HepG2 (cell line): Measurements from ENCODE around the gene KRTAP5-9. TPM values are rescaled to one million over a fixed set of nuclear protein-coding genes. Genes with fewer than 3 reads are reported as not detected.
"Not testable (repeated sequence)": the region's sequence is repeated elsewhere in the genome, so short reads cannot be mapped to it uniquely, and the experiment has no call there.

ENCODE experiments used
- ATAC-seq: fragments of 200-7000 bp; cut with Tn5 transposase; 3 replicates; pipeline ENCODE4 v1.9.1; 2020; ENCODE audit warnings: mild to moderate bottlenecking, moderate library complexity
- BruUV-seq: library from RNA; stranded (reverse); fragments of 400-500 nt; replicated peaks from 2 replicates; lab custom pipeline; 2021; lab: Mats Ljungman, UMichigan
- CTCF ChIA-PET: fragments of 300-600 bp; formaldehyde crosslinking; extraction: SDS; loops from one replicate; lab custom pipeline; 2021; ENCODE audit warnings: low total read pairs, inconsistent platforms, low intra/inter-chr PET ratio; lab: Yijun Ruan, JAX
- POLR2A ChIA-PET: fragments of 350-600 bp; sonication (Branson Sonifier 250); formaldehyde crosslinking; loops from one replicate; lab custom pipeline; 2020; ENCODE audit warnings: antibody characterized with exemption, inconsistent platforms; lab: Yijun Ruan, JAX
- DNase-seq: peaks from one replicate; pipeline ENCODE4 v3.0.0-alpha.2; 2015; ENCODE audit warnings: low spot score
- FAIRE-seq: peaks from 3 replicates; lab custom pipeline; 2011; peaks lifted over from hg19 to GRCh38; lab: Jason Lieb, UNC
- H2AFZ ChIP-seq: one replicate; pipeline ENCODE4 v1.6.1; 2011; ENCODE audit warnings: low read length, inconsistent platforms
- H3K27ac ChIP-seq: fragments of 300-600 bp; 3 replicates; pipeline ENCODE4 v1.8.0; 2011; ENCODE audit warnings: mixed run types, mild to moderate bottlenecking, mixed read lengths, low read length, inconsistent platforms; ENCODE audit not compliant: insufficient read depth; ENCODE audit errors: extremely low read length
- H3K27me3 ChIP-seq, 2 experiments: fragments of 200-600 bp in 1 of 2; 2 replicates in 1 of 2; 3 replicates in 1 of 2; pipeline versions ENCODE4 v1.6.0 to v1.8.0; 2011; ENCODE audit warnings: low read length in 2 of 2, mild to moderate bottlenecking in 2 of 2, moderate library complexity in 2 of 2, inconsistent platforms in 1 of 2; ENCODE audit not compliant: insufficient read depth in 2 of 2, control insufficient read depth in 1 of 2
- H3K36me3 ChIP-seq, 2 experiments: fragments of 200-600 bp in 1 of 2; replicated peaks in 1 of 2; 2 replicates in 1 of 2; 3 replicates in 1 of 2; pipeline versions ENCODE4 v1.5.1 to v1.8.0; 2011; ENCODE audit warnings: low read length in 2 of 2, inconsistent platforms in 1 of 2; ENCODE audit not compliant: insufficient read depth in 2 of 2, control insufficient read depth in 1 of 2
- H3K4me1 ChIP-seq: 2 replicates; pipeline ENCODE4 v1.5.1; 2012; ENCODE audit warnings: low read length, inconsistent platforms; ENCODE audit not compliant: insufficient read depth
- H3K4me2 ChIP-seq: 2 replicates; pipeline ENCODE4 v1.6.0; 2011; ENCODE audit warnings: low read depth, low read length, inconsistent platforms
- H3K4me3 ChIP-seq, 3 experiments: fragments of 200-600 bp in 1 of 3; sonication (generic), shearing (Covaris generic) in 1 of 3; replicated peaks in 1 of 3; 2 replicates each; pipeline ENCODE4 v1.5.1; 2011 to 2016; ENCODE audit warnings: low read length in 3 of 3, inconsistent platforms in 2 of 3, low read depth in 2 of 3, mild to moderate bottlenecking in 2 of 3, control low read depth in 1 of 3, mixed read lengths in 1 of 3; ENCODE audit not compliant: insufficient read depth in 1 of 3
- H3K79me2 ChIP-seq: one replicate; pipeline ENCODE4 v1.6.1; 2011; ENCODE audit warnings: low read length, inconsistent platforms; ENCODE audit not compliant: insufficient read depth
- H3K9ac ChIP-seq: 2 replicates; pipeline ENCODE4 v1.6.0; 2011; ENCODE audit warnings: mild to moderate bottlenecking, low read depth, low read length, inconsistent platforms; ENCODE audit not compliant: insufficient read depth
- H3K9me3 ChIP-seq: 2 replicates; pipeline ENCODE4 v1.5.1; 2012; ENCODE audit warnings: mild to moderate bottlenecking, low read length
- H4K20me1 ChIP-seq: 2 replicates; pipeline ENCODE4 v1.6.0; 2011; ENCODE audit warnings: inconsistent platforms, mild to moderate bottlenecking, low read length, moderate library complexity; ENCODE audit not compliant: insufficient read depth
- ZBTB38 ChIP-seq: sonication (generic); formaldehyde crosslinking; IDR thresholded peaks from 2 replicates; pipeline ENCODE4 v1.5.1; 2020; ENCODE audit warnings: mild to moderate bottlenecking, missing genetic modification reagents
- ZNF687 ChIP-seq: sonication (generic); formaldehyde crosslinking; IDR thresholded peaks from 2 replicates; pipeline ENCODE4 v1.5.1; 2020; ENCODE audit warnings: mild to moderate bottlenecking, missing genetic modification reagents, moderate library complexity
- WGBS: methylation state at CpG from one replicate; pipeline ENCODE4 v1.1.6; 2017; ENCODE audit warnings: low lambda C conversion rate; 5-methylcytosine and 5-hydroxymethylcytosine counted together
- in situ Hi-C: cut with HindIII; loops from 2 replicates; pipeline ENCODE4 v1.10.0; 2017; ENCODE audit warnings: low pct_unique_long_range_greater_than_20kb; ENCODE audit not compliant: extremely low pct_ligation_motif_present
- intact Hi-C: fragments of 100-400 bp; cut with micrococcal nuclease; formaldehyde crosslinking; loops from one replicate; pipeline ENCODE4 v1.10.0; 2022; ENCODE audit not compliant: unreplicated experiment
- polyA plus RNA-seq, 8 experiments: library from polyadenylated mRNA; depleted of rRNA in 3 of 8; stranded (reverse) in 7 of 8; unstranded in 1 of 8; fragments of >200 nt; fragmentation: Illumina TruSeq in 4 of 8; extraction: Trizol in 4 of 8; gene quantifications; 2 replicates each; pipeline versions ENCODE4 v1.2.1 to v1.2.3, GENCODE V29; 2011 to 2016; ENCODE audit warnings: low read depth in 4 of 8, missing spikeins in 1 of 8, mixed read lengths in 1 of 8; ENCODE audit not compliant: insufficient read depth in 1 of 8
- total RNA-seq, 5 experiments: library from RNA; depleted of rRNA; stranded (reverse); fragments of >200 nt; fragmentation: Illumina TruSeq; extraction: Trizol; gene quantifications; 2 replicates each; pipeline ENCODE4 v1.2.3, GENCODE V29; 2016; ENCODE audit warnings: low read depth in 1 of 5

Gene KRTAP5-9
- total and polyA plus RNA-seq, 2 of the 13 experiments (the other 11 are each of a cell fraction or from before 2014, with no cell fraction given), result 0.09 TPM; not detected in 1

DNA sequence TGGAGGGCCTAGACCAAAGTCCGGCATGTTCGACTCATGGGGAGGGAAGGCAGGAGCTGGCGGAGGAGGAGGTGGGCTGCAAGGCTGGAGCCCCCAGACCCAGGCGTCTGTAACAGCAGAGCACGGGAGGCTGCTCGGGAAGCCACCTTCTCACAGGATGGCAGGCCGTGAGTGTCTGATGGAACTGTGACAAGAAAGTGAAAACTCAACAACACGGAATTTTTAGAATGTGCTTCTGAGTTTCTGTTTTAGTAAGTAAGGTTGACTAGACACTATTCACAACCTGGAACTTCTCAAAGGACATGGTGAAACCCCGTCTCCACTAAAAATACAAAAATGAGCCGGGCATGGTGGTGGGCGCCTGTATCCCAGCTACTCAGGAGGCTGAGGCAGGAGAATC, 8.2 kb upstream of the KRTAP5-9 start:
- CTCF ChIA-PET, DNase-seq, intact Hi-C loops, H3K36me3 ChIP-seq, H3K27me3 ChIP-seq, H3K79me2 ChIP-seq, H4K20me1 ChIP-seq, in situ Hi-C loops, H3K9ac ChIP-seq, POLR2A ChIA-PET, ATAC-seq, BruUV-seq, H3K4me3 ChIP-seq, H3K27ac ChIP-seq, H3K9me3 ChIP-seq, FAIRE-seq, H2AFZ ChIP-seq: not testable (repeated sequence)
- TF ChIP-seq ZNF687 (CRISPR knock-in tag) (peak; percentile 37; the same call in 1 of the 2 replicates), ZBTB38 (CRISPR knock-in tag) (peak; percentile 39; the same call in 1 of the 2 replicates)
- 77% methylated on average over 11 of the region's 11 CpGs for WGBS
- 0 out of 2 replicates have a peak overlapping the region, but pooled peaks have one; percentile 12 for H3K4me2 ChIP-seq
- H3K4me1 ChIP-seq, result peaks cover 95% of the 10 kb centered on the region
